K562 (cell line): ENCODE results near the gene OSBP2. TPM values are rescaled to one million over a fixed set of nuclear protein-coding genes. Genes with fewer than 3 reads are reported as not detected.

Source experiments
- ARID3B ChIP-seq: fragments of 250-450 bp; sonication (Bioruptor Pico); IDR thresholded peaks from 2 replicates; pipeline ENCODE4 v1.4.0; 2020; ENCODE audit warnings: borderline replicate concordance
- GABPB2 ChIP-seq: fragments of 250-450 bp; sonication (Bioruptor Pico); conservative IDR thresholded peaks from 2 replicates; pipeline ENCODE4 v1.5.1; 2021; ENCODE audit warnings: mild to moderate bottlenecking
- HDAC1 ChIP-seq, 2 experiments: fragments of 450-650 bp; IDR thresholded peaks; 2 replicates each; pipeline ENCODE4 v1.6.1; 2016 to 2017; ENCODE audit warnings: inconsistent platforms in 1 of 2, mild to moderate bottlenecking in 1 of 2, moderate library complexity in 1 of 2
- HNRNPH1 ChIP-seq: fragments of 200-400 bp; formaldehyde crosslinking; optimal IDR thresholded peaks from 2 replicates; pipeline ENCODE3; 2017; ENCODE audit warnings: low read depth, mild to moderate bottlenecking, low read length, moderate library complexity
- MCM7 ChIP-seq, 2 experiments: fragments of 450-650 bp; IDR thresholded peaks; 2 replicates each; pipeline ENCODE4 v1.6.1; 2016 to 2018
- MEF2A ChIP-seq: IDR thresholded peaks from 2 replicates; pipeline ENCODE4 v1.6.1; 2011; ENCODE audit warnings: low read depth, mild to moderate bottlenecking, low read length, moderate library complexity; ENCODE audit not compliant: control insufficient read depth
- MTA2 ChIP-seq: fragments of 450-650 bp; IDR thresholded peaks from 2 replicates; pipeline ENCODE4 v1.6.1; 2016; ENCODE audit warnings: low read depth
- MYNN ChIP-seq, 2 experiments: sonication (generic); formaldehyde crosslinking in 1 of 2; IDR thresholded peaks; 2 replicates each; pipeline versions ENCODE4 v1.5.0 to v1.6.1; 2016 to 2020; ENCODE audit warnings: antibody characterized with exemption in 1 of 2, missing genetic modification reagents in 1 of 2
- NFATC3 ChIP-seq: fragments of 450-650 bp; IDR thresholded peaks from 2 replicates; pipeline ENCODE4 v1.6.1; 2017; ENCODE audit warnings: mild to moderate bottlenecking
- NFE2 ChIP-seq: IDR thresholded peaks from 2 replicates; pipeline ENCODE4 v1.6.1; 2014; ENCODE audit warnings: antibody characterized with exemption, low read depth
- POLR2A ChIP-seq: fragments of 450-650 bp; conservative IDR thresholded peaks from 2 replicates; pipeline ENCODE4 v1.6.1; 2016
- PTTG1 ChIP-seq: fragments of 450-650 bp; IDR thresholded peaks from 2 replicates; pipeline ENCODE4 v1.6.1; 2016; ENCODE audit warnings: low read depth, mild to moderate bottlenecking, missing genetic modification characterization, missing compliant biosample characterization
- RB1 ChIP-seq: fragments of 450-650 bp; IDR thresholded peaks from 2 replicates; pipeline ENCODE4 v1.6.1; 2017; ENCODE audit warnings: low read depth, mild to moderate bottlenecking
- RBM34 ChIP-seq: fragments of 200-400 bp; formaldehyde crosslinking; IDR thresholded peaks from 2 replicates; pipeline ENCODE4 v1.6.1; 2018; ENCODE audit warnings: low read length, borderline replicate concordance; ENCODE audit not compliant: insufficient read depth
- SMARCE1 ChIP-seq: fragments of 450-650 bp; IDR thresholded peaks from 2 replicates; pipeline ENCODE4 v1.7.1; 2016; ENCODE audit warnings: mild to moderate bottlenecking
- SP1 ChIP-seq: sonication (generic); formaldehyde crosslinking; IDR thresholded peaks from 2 replicates; pipeline ENCODE4 v1.8.1; 2022; ENCODE audit warnings: mild to moderate bottlenecking, missing genetic modification reagents
- TAF1 ChIP-seq: IDR thresholded peaks from 2 replicates; pipeline ENCODE4 v1.6.1; 2011; ENCODE audit warnings: mild to moderate bottlenecking, low read length, moderate library complexity; ENCODE audit not compliant: insufficient read depth, control insufficient read depth, severe bottlenecking; ENCODE audit errors: extremely low read depth
- TEAD4 ChIP-seq, 2 experiments: sonication (generic) in 1 of 2; formaldehyde crosslinking in 1 of 2; IDR thresholded peaks; 2 replicates each; pipeline versions ENCODE4 v1.6.1 to v1.8.0; 2012 to 2022; ENCODE audit warnings: borderline replicate concordance in 1 of 2, inconsistent platforms in 1 of 2, low read length in 1 of 2, mild to moderate bottlenecking in 1 of 2, missing genetic modification reagents in 1 of 2
- TFAM ChIP-seq: fragments of 250-450 bp; sonication (Bioruptor Pico); conservative IDR thresholded peaks from 2 replicates; pipeline ENCODE4 v1.5.0; 2021; ENCODE audit warnings: mild to moderate bottlenecking, moderate library complexity
- VEZF1 ChIP-seq: fragments of 200-800 bp; sonication (Bioruptor generic); IDR thresholded peaks from 2 replicates; pipeline ENCODE4 v1.6.1; 2017; ENCODE audit warnings: missing genetic modification characterization, missing compliant biosample characterization
- ZBTB5 ChIP-seq: fragments of 450-650 bp; IDR thresholded peaks from 2 replicates; pipeline ENCODE4 v1.6.1; 2017; ENCODE audit warnings: antibody characterized with exemption
- ZFP36 ChIP-seq: fragments of 150-350 bp; IDR thresholded peaks from 2 replicates; pipeline ENCODE4 v1.6.1; 2018; ENCODE audit warnings: low read length, low read depth; ENCODE audit not compliant: partially characterized antibody
- ZFX ChIP-seq: sonication (generic); formaldehyde crosslinking; IDR thresholded peaks from 2 replicates; pipeline ENCODE4 v1.8.0; 2022; ENCODE audit warnings: mild to moderate bottlenecking, missing genetic modification reagents, moderate library complexity
- ZNF584 ChIP-seq: fragments of 200-800 bp; sonication (Bioruptor generic); IDR thresholded peaks from 2 replicates; pipeline ENCODE4 v1.6.1; 2016; ENCODE audit warnings: low read depth, mild to moderate bottlenecking, missing genetic modification characterization, missing compliant biosample characterization
- polyA plus RNA-seq, 8 experiments: library from polyadenylated mRNA; depleted of rRNA in 4 of 8; stranded (reverse) in 5 of 8; unstranded in 3 of 8; fragments of >200 nt; fragmentation: Nextera tagmentation in 2 of 8; fragmentation: Illumina TruSeq in 1 of 8; extraction: Ambion mirVana in 2 of 8; extraction: Trizol in 1 of 8; gene quantifications; 2 replicates each; pipeline versions ENCODE4 v1.2.1 to v1.2.3, GENCODE V29; 2011 to 2014; ENCODE audit warnings: inconsistent platforms in 1 of 8, missing spikeins in 1 of 8
- total RNA-seq, 7 experiments: library from RNA; depleted of rRNA in 6 of 7; stranded (reverse); fragments of >200 nt in 6 of 7; fragmentation: Illumina TruSeq in 2 of 7; extraction: Trizol in 2 of 7; gene quantifications; 2 replicates each; pipeline versions ENCODE4 v1.2.1 to v1.2.3, GENCODE V29; 2011 to 2021; ENCODE audit warnings: low replicate concordance in 1 of 7

Gene OSBP2
- total and polyA plus RNA-seq, 9 of the 15 experiments (the other 6 are each of a cell fraction or from before 2014, with no cell fraction given), result 0.52 to 29.5 (median 21.6) TPM

GRCh38 chr22:30881361-30882183 lies 186.9 kb downstream of the OSBP2 start (continued):
- TF ChIP-seq ZFX (CRISPR knock-in tag) (peak; percentile 78), SMARCE1 (peak; percentile 75; the same call in 1 of the 2 replicates), TEAD4 (IDR thresholded peaks at IDR 0.05; ENCODE audit: low read length) (peak; percentile 24; the same call in 1 of the 2 replicates), TEAD4 (CRISPR knock-in tag; IDR thresholded peaks at IDR 0.05; ENCODE audit: borderline replicate concordance) (no peak), MTA2 (peak; percentile 26; the same call in 1 of the 2 replicates), HNRNPH1 (no peak), ARID3B (no peak), ZFP36 (peak; percentile 11), ZBTB5 (no peak), RB1 (0 out of 2 replicates have a peak, but pooled peaks have one; percentile 24), TAF1 (peak; percentile 65), MYNN (IDR thresholded peaks at IDR 0.05) (peak; percentile 78), MYNN (CRISPR knock-in tag; IDR thresholded peaks at IDR 0.05) (no peak), SP1 (0 out of 2 replicates have a peak, but pooled peaks have one; percentile 25), VEZF1 (CRISPR knock-in tag) (peak; percentile 72), TFAM (CRISPR knock-in tag) (no peak), MCM7 (IDR thresholded peaks at IDR 0.05) (no peak), MEF2A (no peak), HDAC1 (IDR thresholded peaks at IDR 0.05) (0 out of 4 replicates have a peak, but pooled peaks of 1 of the 2 experiments have one; percentile 58), PTTG1 (no peak), GABPB2 (no peak), NFATC3 (no peak), ZNF584 (no peak), RBM34 (no peak), POLR2A (peak; percentile 81), NFE2 (peak; percentile 79)
